ENCODE measurements around the gene ALKBH6. TPM values are rescaled to one million over a fixed set of nuclear protein-coding genes. Genes with fewer than 3 reads are reported as not detected.

Gene ALKBH6
- total RNA-seq, result 100 to 1,000 TPM in 2 of 4 donors, 10 to 100 TPM in 2; 27.6 to 151 (median 83.2) TPM

DNA sequence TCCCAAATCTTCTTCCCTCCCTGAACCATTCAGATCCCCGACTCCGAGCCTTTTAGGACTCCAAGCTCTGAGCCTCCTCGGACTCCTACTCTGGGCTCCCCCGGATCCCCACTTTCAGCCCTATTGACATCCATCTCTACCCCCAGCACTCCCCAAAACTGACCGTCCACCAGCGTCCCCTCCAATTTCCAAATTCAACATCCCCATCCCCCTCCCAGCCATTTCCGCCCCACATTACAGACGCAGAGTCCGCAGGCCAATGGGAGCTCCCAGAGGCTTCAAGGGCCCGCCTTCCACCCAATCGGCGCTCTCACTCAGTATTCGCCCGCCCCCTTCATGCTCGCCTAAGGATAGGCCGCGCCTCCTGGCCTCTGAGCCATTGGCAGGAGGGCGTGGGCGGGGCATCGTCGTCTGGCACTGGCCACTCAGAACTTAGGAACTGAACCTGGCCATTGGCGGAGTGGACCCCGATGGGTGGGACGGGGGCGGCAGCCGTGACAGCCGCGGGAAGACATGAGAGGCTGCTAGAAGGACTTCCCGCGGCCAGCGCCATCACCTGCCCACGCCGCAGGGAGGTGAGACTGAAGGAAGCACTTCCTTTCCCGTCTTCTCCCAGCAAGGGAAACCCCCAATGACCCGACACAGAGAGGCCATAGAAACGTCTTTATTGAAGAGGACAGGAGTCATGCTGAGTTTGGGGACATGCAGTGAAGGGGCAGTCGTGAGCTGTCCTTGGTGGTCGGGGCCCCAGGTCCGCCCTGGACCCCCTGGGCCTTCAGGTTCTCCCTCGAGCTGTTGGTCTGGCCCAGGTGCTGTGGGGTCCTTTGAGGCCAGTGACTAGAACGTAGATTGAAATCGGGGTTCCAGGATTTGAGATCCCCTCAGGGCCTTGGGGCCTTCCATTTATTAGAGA is at the start of gene ALKBH6:
ALKBH6 (minus strand) TSS at position 202 of the 913 bp plus-strand sequence. CDS start 816 bp downstream, outside the sequence.
- H3K9me3 ChIP-seq, result no peaks in the 10 kb centered on the region
- intact Hi-C loops (cut with DNase I; ENCODE audit: low total_unique reads), result no loop called here
- H3K27me3 ChIP-seq, result no peaks in the 10 kb centered on the region
- DNase-seq, result peak; percentile 100
- in situ Hi-C loops (cut with MboI; ENCODE audit: low pct_ligation_motif_present in 1 of 4, low pct_unique_long_range_greater_than_20kb in 1 of 4, low sequenced_read_pairs in 3 of 4), result no loop called here
- WGBS, 2 donors (ENCODE audit: low coverage in 1 of 2), result 0 to 2% methylated on average over 8 to 36 of the region's 42 CpGs
- TF ChIP-seq, protein P1, sequence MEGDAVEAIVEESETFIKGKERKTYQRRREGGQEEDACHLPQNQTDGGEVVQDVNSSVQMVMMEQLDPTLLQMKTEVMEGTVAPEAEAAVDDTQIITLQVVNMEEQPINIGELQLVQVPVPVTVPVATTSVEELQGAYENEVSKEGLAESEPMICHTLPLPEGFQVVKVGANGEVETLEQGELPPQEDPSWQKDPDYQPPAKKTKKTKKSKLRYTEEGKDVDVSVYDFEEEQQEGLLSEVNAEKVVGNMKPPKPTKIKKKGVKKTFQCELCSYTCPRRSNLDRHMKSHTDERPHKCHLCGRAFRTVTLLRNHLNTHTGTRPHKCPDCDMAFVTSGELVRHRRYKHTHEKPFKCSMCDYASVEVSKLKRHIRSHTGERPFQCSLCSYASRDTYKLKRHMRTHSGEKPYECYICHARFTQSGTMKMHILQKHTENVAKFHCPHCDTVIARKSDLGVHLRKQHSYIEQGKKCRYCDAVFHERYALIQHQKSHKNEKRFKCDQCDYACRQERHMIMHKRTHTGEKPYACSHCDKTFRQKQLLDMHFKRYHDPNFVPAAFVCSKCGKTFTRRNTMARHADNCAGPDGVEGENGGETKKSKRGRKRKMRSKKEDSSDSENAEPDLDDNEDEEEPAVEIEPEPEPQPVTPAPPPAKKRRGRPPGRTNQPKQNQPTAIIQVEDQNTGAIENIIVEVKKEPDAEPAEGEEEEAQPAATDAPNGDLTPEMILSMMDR (IDR thresholded peaks at IDR 0.05), result peak in 1 of 5 experiments; percentile 21
- TF ChIP-seq POLR2AphosphoS5 (IDR thresholded peaks at IDR 0.05) (peak; percentile 30 to 64 (median 58)), POLR2A (IDR thresholded peaks at IDR 0.05) (peak; percentile 39), EP300 (IDR thresholded peaks at IDR 0.05; ENCODE audit: low read depth) (no peak)
- H3K27ac ChIP-seq, result peak within 1 kb of the TSS; percentile 83 to 91 (median 84)
- peak within 1 kb of the TSS; percentile 67 to 73 (median 70) for H3K4me3 ChIP-seq
- peaks cover 10 to 23% (median 17%) of the 10 kb centered on the region in 4 donors for H3K4me1 ChIP-seq
- no peaks in the 10 kb centered on the region for H3K36me3 ChIP-seq

DNA sequence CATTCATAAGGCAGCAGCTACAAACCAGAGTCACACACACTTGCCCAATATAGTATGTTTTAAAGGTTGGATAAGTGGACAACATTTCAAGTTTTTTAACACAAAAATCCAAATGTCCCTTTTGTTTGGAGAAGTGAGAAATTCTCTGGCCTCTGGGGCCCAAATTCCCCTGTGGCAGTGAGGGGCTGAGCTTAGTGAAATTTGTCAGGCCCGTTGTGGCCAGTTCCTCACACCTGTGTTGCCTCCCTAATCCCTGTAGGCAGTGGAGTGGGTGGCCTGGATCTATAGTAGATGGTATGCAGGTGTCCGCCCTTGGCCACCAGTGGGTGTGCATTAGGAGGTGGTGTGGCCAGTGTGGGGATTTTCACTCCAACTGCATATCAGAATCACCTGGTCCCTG is 47.4 kb upstream of the ALKBH6 start:
- in situ Hi-C loops (cut with MboI; ENCODE audit: low pct_ligation_motif_present in 1 of 4, low pct_unique_long_range_greater_than_20kb in 1 of 4, low sequenced_read_pairs in 3 of 4), result no loop called here
- intact Hi-C loops (cut with DNase I; ENCODE audit: low total_unique reads), result no loop called here
- WGBS, 2 donors (ENCODE audit: low coverage in 1 of 2), result 100% methylated on average over 2 of the region's 2 CpGs; no CpG with 5 or more reads in 1 of the 2 donors
- DNase-seq, result no peak
- Histone ChIP-seq H3K27me3 (no peaks in the 10 kb centered on the region), H3K27ac (no peak overlapping the region), H3K9me3 (no peaks in the 10 kb centered on the region), H3K36me3 (no peaks in the 10 kb centered on the region), H3K4me3 (no peak overlapping the region), H3K4me1 (no peaks in the 10 kb centered on the region)
- no peak for TF ChIP-seq POLR2A (IDR thresholded peaks at IDR 0.05)
- TF ChIP-seq, protein P1 (IDR thresholded peaks at IDR 0.05), result no peak
- no peak for TF ChIP-seq POLR2AphosphoS5 (IDR thresholded peaks at IDR 0.05)
- no peak for TF ChIP-seq EP300 (IDR thresholded peaks at IDR 0.05; ENCODE audit: low read depth)

DNA sequence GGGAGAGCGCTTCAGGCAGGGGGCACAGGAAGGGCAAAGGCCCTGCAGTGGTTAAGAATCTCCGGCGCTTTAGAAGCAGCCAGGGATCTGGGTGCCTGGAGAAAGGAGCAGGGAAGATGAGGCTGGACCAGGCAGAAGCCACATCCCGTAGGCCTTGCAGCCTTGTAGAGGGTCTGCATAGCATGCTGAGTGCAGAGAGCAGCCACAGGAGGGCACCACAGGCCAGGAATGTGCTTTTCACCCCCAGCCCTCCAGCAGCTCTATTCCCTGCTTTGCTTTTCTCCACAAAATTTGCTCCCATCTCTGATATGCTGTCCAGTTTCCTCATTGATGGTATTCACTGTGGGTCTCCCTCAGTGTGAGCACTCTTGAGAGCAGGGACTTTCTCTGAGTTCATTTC is 46.4 kb upstream of the ALKBH6 start:
- no peaks in the 10 kb centered on the region for H3K27me3 ChIP-seq
- H3K9me3 ChIP-seq, result no peaks in the 10 kb centered on the region
- in situ Hi-C loops (cut with MboI; ENCODE audit: low pct_ligation_motif_present in 1 of 4, low pct_unique_long_range_greater_than_20kb in 1 of 4, low sequenced_read_pairs in 3 of 4) (no loop called here), intact Hi-C loops (cut with DNase I; ENCODE audit: low total_unique reads) (no loop called here)
- peaks cover 0 to 4% (median 1%) of the 10 kb centered on the region in 4 donors for H3K4me1 ChIP-seq
- 82% methylated on average over 4 of the region's 4 CpGs; no CpG with 5 or more reads in 1 of the 2 donors for WGBS, 2 donors (ENCODE audit: low coverage in 1 of 2)
- H3K36me3 ChIP-seq, result no peaks in the 10 kb centered on the region
- no peak overlapping the region for H3K4me3 ChIP-seq
- TF ChIP-seq, protein P1 (IDR thresholded peaks at IDR 0.05), result peak; percentile 17 to 39 (median 30)
- no peak for TF ChIP-seq POLR2A (IDR thresholded peaks at IDR 0.05)
- DNase-seq, result peak; percentile 24
- H3K27ac ChIP-seq, result no peak overlapping the region

DNA sequence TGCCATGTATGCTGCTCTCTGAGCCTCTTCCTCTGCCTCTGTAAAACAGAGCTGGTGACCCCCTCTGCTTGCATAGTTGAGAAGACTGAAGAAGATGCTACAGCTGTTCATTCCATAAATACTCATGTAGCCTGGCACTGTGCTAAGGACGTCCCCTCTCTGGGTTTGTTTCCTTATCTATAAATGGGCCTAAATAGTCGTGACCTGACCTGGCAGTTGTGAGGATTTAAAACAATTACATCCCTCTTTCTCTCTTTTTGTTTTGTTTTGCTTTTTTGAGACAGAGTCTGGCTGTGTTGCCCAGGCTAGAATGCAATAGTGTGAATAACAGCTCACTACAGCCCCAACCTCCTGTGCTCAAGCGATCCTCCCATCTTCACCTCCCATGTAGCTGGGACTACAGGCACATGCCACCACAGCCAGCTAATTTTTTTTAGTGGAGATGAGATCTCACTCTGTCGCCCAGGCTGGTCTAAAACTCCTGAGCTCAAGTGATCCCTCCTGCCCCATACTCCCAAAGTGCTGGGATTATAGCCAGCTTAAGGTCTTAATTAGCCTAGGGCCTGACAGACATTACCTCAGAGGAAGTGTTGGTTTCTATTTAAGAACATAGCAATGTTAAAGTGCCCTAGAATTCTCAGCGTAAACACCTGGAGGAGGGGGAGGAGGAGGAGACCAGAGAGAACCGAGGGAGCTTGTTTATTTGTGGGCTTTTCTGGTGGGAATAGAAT is 45.3 kb upstream of the ALKBH6 start:
- in situ Hi-C loops (cut with MboI; ENCODE audit: low pct_ligation_motif_present in 1 of 4, low pct_unique_long_range_greater_than_20kb in 1 of 4, low sequenced_read_pairs in 3 of 4) (loop anchor here in 1 of 4 donors (10.0 kb wide), 1 partner anchor 55 kb away; the partner anchor contains the start of gene SYNE4), intact Hi-C loops (cut with DNase I; ENCODE audit: low total_unique reads) (no loop called here)
- TF ChIP-seq POLR2AphosphoS5 (IDR thresholded peaks at IDR 0.05), result no peak
- TF ChIP-seq, protein P1 (IDR thresholded peaks at IDR 0.05), result no peak
- TF ChIP-seq EP300 (IDR thresholded peaks at IDR 0.05; ENCODE audit: low read depth), result no peak
- no peak for TF ChIP-seq POLR2A (IDR thresholded peaks at IDR 0.05)
- no peaks in the 10 kb centered on the region for H3K9me3 ChIP-seq
- H3K4me3 ChIP-seq, result no peak overlapping the region
- H3K27me3 ChIP-seq, result no peaks in the 10 kb centered on the region
- 73 to 82% methylated on average over 4 to 6 of the region's 6 CpGs for WGBS, 2 donors (ENCODE audit: low coverage in 1 of 2)
- no peaks in the 10 kb centered on the region for H3K36me3 ChIP-seq
- no peak for DNase-seq
- peaks cover 7 to 10% (median 7%) of the 10 kb centered on the region in 4 donors for H3K4me1 ChIP-seq
- H3K27ac ChIP-seq, result no peak overlapping the region

Data from transverse colon (tissue), 4 donors.